HL-60 (cell line): ENCODE results near the gene SPATA13.
"Not testable (repeated sequence)": the region's sequence is repeated elsewhere in the genome, so short reads cannot be mapped to it uniquely, and the experiment has no call there.

Source experiments
- CTCF ChIP-seq: IDR thresholded peaks from one replicate; pipeline ENCODE4 v1.5.1; 2011; ENCODE audit warnings: low read length, control low read depth, inconsistent platforms; ENCODE audit not compliant: insufficient read depth
- REST ChIP-seq: IDR thresholded peaks from 2 replicates; pipeline ENCODE4 v1.6.1; 2012; ENCODE audit warnings: low read depth; ENCODE audit not compliant: insufficient replicate concordance

DNA sequence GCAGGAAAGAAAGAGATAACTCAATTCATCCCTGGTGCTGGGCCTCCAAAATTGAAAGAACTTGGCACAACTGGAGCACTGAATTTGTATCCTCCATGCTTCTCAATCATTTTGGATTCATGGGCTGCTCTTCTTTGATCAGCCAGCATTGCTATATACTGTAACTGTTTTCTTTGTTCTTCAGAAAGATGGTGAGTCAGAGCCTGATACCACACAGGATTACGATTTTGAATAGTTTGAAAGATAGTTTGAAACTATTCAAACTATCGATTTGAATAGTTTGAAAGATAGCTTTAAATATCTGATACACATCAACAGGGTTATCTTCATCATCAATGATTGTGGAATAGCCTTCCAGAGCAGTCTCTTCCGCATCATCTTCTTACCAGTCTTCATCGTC lies 38.5 kb upstream of the SPATA13 start:
- TF ChIP-seq CTCF, REST: not testable (repeated sequence)
